Smooth muscle cell (in vitro differentiated cells): Measurements from ENCODE around the gene INTS11. TPM values are rescaled to one million over a fixed set of nuclear protein-coding genes. Genes with fewer than 3 reads are reported as not detected.

Experiments
- DNase-seq: peaks from one replicate; lab custom pipeline; 2025; ENCODE audit not compliant: unreplicated experiment; lab: John Stamatoyannopoulos, UW
- H2AFZ ChIP-seq: fragments of 200-600 bp; sonication (generic); 2 replicates; pipeline ENCODE4 v1.6.0; 2016; ENCODE audit warnings: antibody characterized with exemption, low read depth, mild to moderate bottlenecking
- H3F3A ChIP-seq: fragments of 200-600 bp; sonication (generic); 2 replicates; pipeline ENCODE4 v1.6.0; 2017; ENCODE audit warnings: antibody characterized with exemption, low read depth
- H3K27ac ChIP-seq: fragments of 200-600 bp; sonication (generic); 2 replicates; pipeline ENCODE4 v1.5.1; 2016; ENCODE audit warnings: low read depth, mild to moderate bottlenecking
- H3K27me3 ChIP-seq: fragments of 200-600 bp; sonication (generic); 2 replicates; pipeline ENCODE4 v1.6.1; 2016; ENCODE audit warnings: low read depth, mild to moderate bottlenecking
- H3K36me3 ChIP-seq: fragments of 200-600 bp; sonication (generic); 2 replicates; pipeline ENCODE4 v1.5.1; 2016; ENCODE audit warnings: low read depth
- H3K4me1 ChIP-seq: fragments of 200-600 bp; sonication (generic); 2 replicates; pipeline ENCODE4 v1.5.1; 2016; ENCODE audit warnings: low read depth
- H3K4me2 ChIP-seq: fragments of 200-600 bp; sonication (generic); 2 replicates; pipeline ENCODE4 v1.6.0; 2016; ENCODE audit warnings: mild to moderate bottlenecking
- H3K4me3 ChIP-seq: fragments of 200-600 bp; sonication (generic); 2 replicates; pipeline ENCODE4 v1.5.1; 2016; ENCODE audit warnings: mild to moderate bottlenecking
- H3K79me2 ChIP-seq: fragments of 200-600 bp; sonication (generic); 2 replicates; pipeline ENCODE4 v1.6.0; 2016; ENCODE audit warnings: low read depth, mild to moderate bottlenecking
- H3K9ac ChIP-seq: fragments of 200-600 bp; sonication (generic); 2 replicates; pipeline ENCODE4 v1.6.0; 2016; ENCODE audit warnings: low read depth
- H3K9me3 ChIP-seq: fragments of 200-600 bp; sonication (generic); replicated peaks from 2 replicates; pipeline ENCODE4 v1.5.1; 2016; ENCODE audit warnings: low read depth
- H4K20me1 ChIP-seq: fragments of 200-600 bp; sonication (generic); 2 replicates; pipeline ENCODE4 v1.6.0; 2016; ENCODE audit warnings: low read depth
- CTCF ChIP-seq: fragments of 200-600 bp; sonication (generic); IDR thresholded peaks from 2 replicates; pipeline ENCODE4 v1.5.1; 2017; ENCODE audit warnings: borderline replicate concordance, mild to moderate bottlenecking, antibody characterized with exemption; ENCODE audit not compliant: insufficient read depth, poor library complexity, severe bottlenecking
- WGBS: methylation state at CpG from one replicate; pipeline ENCODE4 v1.1.7; 2016; ENCODE audit warnings: low lambda C conversion rate; 5-methylcytosine and 5-hydroxymethylcytosine counted together
- polyA plus RNA-seq: library from polyadenylated mRNA; unstranded; fragments of >200 nt; fragmentation: Nextera tagmentation; extraction: Ambion mirVana; gene quantifications from 2 replicates; pipeline ENCODE4 v1.2.1, GENCODE V29; 2016
- total RNA-seq: library from RNA; depleted of rRNA; stranded (reverse); fragments of >200 nt; gene quantifications from 2 replicates; pipeline ENCODE4 v1.2.3, GENCODE V29; 2014

The INTS11 gene
- total and polyA plus RNA-seq, 2 experiments from 2014 or later: 48.5 to 63.1 TPM

- Histone ChIP-seq H3K4me2 (no peak overlapping the region), H3K36me3 (no peaks in the 10 kb centered on the region), H3K4me3 (no peak overlapping the region), H3K79me2 (peaks cover 6% of the 10 kb centered on the region), H3K9ac (no peak overlapping the region), H2AFZ (no peak overlapping the region), H4K20me1 (no peaks in the 10 kb centered on the region), H3K9me3 (no peaks in the 10 kb centered on the region), H3K27me3 (no peaks in the 10 kb centered on the region), H3K27ac (no peak overlapping the region), H3F3A (no peaks in the 10 kb centered on the region), H3K4me1 (peaks cover 1% of the 10 kb centered on the region)
- 98% methylated on average over 5 of the region's 5 CpGs for WGBS
- no peak for DNase-seq
- TF ChIP-seq CTCF: no peak
Measured at GRCh38 chr1:1367315-1367714, 42.9 kb upstream of the INTS11 start.

GRCh38 chr1:1366699-1367066 is 42.2 kb upstream of the INTS11 start:
- Histone ChIP-seq H3K4me3 (no peak overlapping the region), H3K4me1 (peaks cover 7% of the 10 kb centered on the region), H3K9ac (no peak overlapping the region), H3K4me2 (no peak overlapping the region), H3K36me3 (no peaks in the 10 kb centered on the region), H3F3A (peaks cover 1% of the 10 kb centered on the region), H3K9me3 (no peaks in the 10 kb centered on the region), H4K20me1 (no peaks in the 10 kb centered on the region), H3K79me2 (peaks cover under 1% of the 10 kb centered on the region), H2AFZ (no peak overlapping the region), H3K27me3 (no peaks in the 10 kb centered on the region), H3K27ac (no peak overlapping the region)
- WGBS: 92% methylated on average over 3 of the region's 3 CpGs
- DNase-seq: no peak
- TF ChIP-seq CTCF: no peak

GRCh38 chr1:1365875-1366698 is 41.6 kb upstream of the INTS11 start:
- Histone ChIP-seq H3K27me3 (no peaks in the 10 kb centered on the region), H2AFZ (no peak overlapping the region), H3K27ac (no peak overlapping the region), H3K9me3 (no peaks in the 10 kb centered on the region), H3F3A (peaks cover 7% of the 10 kb centered on the region), H3K36me3 (no peaks in the 10 kb centered on the region), H3K9ac (no peak overlapping the region), H3K4me3 (no peak overlapping the region), H3K79me2 (no peaks in the 10 kb centered on the region), H3K4me2 (no peak overlapping the region), H3K4me1 (peaks cover 12% of the 10 kb centered on the region), H4K20me1 (no peaks in the 10 kb centered on the region)
- 81% methylated on average over 10 of the region's 10 CpGs for WGBS
- no peak for DNase-seq
- no peak for TF ChIP-seq CTCF

GRCh38 chr1:1364266-1364665 is 39.8 kb upstream of the INTS11 start:
- Histone ChIP-seq H3K4me3 (no peak overlapping the region), H3K9me3 (no peaks in the 10 kb centered on the region), H3K27ac (no peak overlapping the region), H3K4me2 (no peak overlapping the region), H2AFZ (no peak overlapping the region), H3K4me1 (peaks cover 26% of the 10 kb centered on the region), H3F3A (peaks cover 17% of the 10 kb centered on the region), H3K36me3 (no peaks in the 10 kb centered on the region), H3K79me2 (no peaks in the 10 kb centered on the region), H4K20me1 (no peaks in the 10 kb centered on the region), H3K27me3 (no peaks in the 10 kb centered on the region), H3K9ac (no peak overlapping the region)
- DNase-seq: no peak
- no peak for TF ChIP-seq CTCF
- 85% methylated on average over 14 of the region's 14 CpGs for WGBS
